ENCODE measurements around the gene KLHL29.

KLHL29 gene

GRCh38 chr2:23551875-23552274 is 166.9 kb downstream of the KLHL29 start:
- DNase-seq (ENCODE audit: low spot score), result no peak

- no peak for DNase-seq (ENCODE audit: low spot score)
These were observed 168.6 kb downstream of the KLHL29 start for GRCh38 chr2:23553561-23553960.

GRCh38 chr2:23554054-23554697 is 169.2 kb downstream of the KLHL29 start:
- no peak for DNase-seq (ENCODE audit: low spot score)

- DNase-seq (ENCODE audit: low spot score), result no peak
These were observed 171.0 kb downstream of the KLHL29 start for GRCh38 chr2:23555944-23556343.

GRCh38 chr2:23556929-23557328 is 171.9 kb downstream of the KLHL29 start:
- DNase-seq (ENCODE audit: low spot score), result no peak

GRCh38 chr2:23557455-23557854 is 172.5 kb downstream of the KLHL29 start:
- DNase-seq (ENCODE audit: low spot score), result no peak

GRCh38 chr2:23559561-23560239 is 174.7 kb downstream of the KLHL29 start:
- DNase-seq (ENCODE audit: low spot score), result no peak

GRCh38 chr2:23561088-23561487 is 176.1 kb downstream of the KLHL29 start:
- no peak for DNase-seq (ENCODE audit: low spot score)

GRCh38 chr2:23561544-23561943 is 176.6 kb downstream of the KLHL29 start:
- DNase-seq (ENCODE audit: low spot score), result no peak

- no peak for DNase-seq (ENCODE audit: low spot score)
These were observed 177.2 kb downstream of the KLHL29 start for GRCh38 chr2:23562143-23562542.

GRCh38 chr2:23563151-23563550 is 178.2 kb downstream of the KLHL29 start:
- no peak for DNase-seq (ENCODE audit: low spot score)

GRCh38 chr2:23563673-23564614 is 179.0 kb downstream of the KLHL29 start:
- peak; percentile 66 for DNase-seq (ENCODE audit: low spot score)

- no peak for DNase-seq (ENCODE audit: low spot score)
These were observed 179.6 kb downstream of the KLHL29 start for GRCh38 chr2:23564615-23564960.

GRCh38 chr2:23565374-23565773 is 180.4 kb downstream of the KLHL29 start:
- DNase-seq (ENCODE audit: low spot score), result no peak

- DNase-seq (ENCODE audit: low spot score), result no peak
These were observed 180.8 kb downstream of the KLHL29 start for GRCh38 chr2:23565814-23566213.

GRCh38 chr2:23566241-23567142 is 181.5 kb downstream of the KLHL29 start:
- peak; percentile 69 for DNase-seq (ENCODE audit: low spot score)

- DNase-seq (ENCODE audit: low spot score), result no peak
These were observed 182.3 kb downstream of the KLHL29 start for GRCh38 chr2:23567161-23567756.

- DNase-seq (ENCODE audit: low spot score), result no peak
These were observed 183.2 kb downstream of the KLHL29 start for GRCh38 chr2:23568211-23568610.

- no peak for DNase-seq (ENCODE audit: low spot score)
These were observed 183.7 kb downstream of the KLHL29 start for GRCh38 chr2:23568626-23569190.

GRCh38 chr2:23569761-23570365 is 184.9 kb downstream of the KLHL29 start:
- no peak for DNase-seq (ENCODE audit: low spot score)

- no peak for DNase-seq (ENCODE audit: low spot score)
These were observed 186.1 kb downstream of the KLHL29 start for GRCh38 chr2:23571085-23571484.

All from Ammon's horn (tissue), 1 donor.